HepG2 (cell line): ENCODE results near the gene WDR48. TPM values are rescaled to one million over a fixed set of nuclear protein-coding genes. Genes with fewer than 3 reads are reported as not detected.
A peak's percentile ranks its signal among the peaks of the same experiment; 100 is the strongest.

Experiments used
- BATF2 ChIP-seq: sonication (generic); formaldehyde crosslinking; IDR thresholded peaks from 2 replicates; pipeline ENCODE4 v1.8.0; 2022; ENCODE audit warnings: mild to moderate bottlenecking, missing genetic modification reagents, moderate library complexity
- CERS6 ChIP-seq: sonication (generic); formaldehyde crosslinking; IDR thresholded peaks from 2 replicates; pipeline ENCODE4 v1.5.0; 2020; ENCODE audit warnings: missing genetic modification reagents
- FOXK1 ChIP-seq: sonication (generic); formaldehyde crosslinking; IDR thresholded peaks from 2 replicates; pipeline ENCODE4 v1.4.0; 2020; ENCODE audit warnings: low read depth, missing genetic modification reagents, borderline replicate concordance
- KDM5A ChIP-seq: fragments of 200-600 bp; sonication (generic); IDR thresholded peaks from 2 replicates; pipeline ENCODE4 v1.7.0; 2018; ENCODE audit warnings: antibody characterized with exemption, mild to moderate bottlenecking, low read length, borderline replicate concordance
- PHF20 ChIP-seq: sonication (generic); formaldehyde crosslinking; IDR thresholded peaks from 2 replicates; pipeline ENCODE4 v1.5.0; 2020; ENCODE audit warnings: mild to moderate bottlenecking, missing genetic modification reagents
- PHF5A ChIP-seq: IDR thresholded peaks from one replicate; pipeline ENCODE4 v1.6.1; 2018; ENCODE audit warnings: low read depth, missing genetic modification reagents; ENCODE audit not compliant: unreplicated experiment
- SCMH1 ChIP-seq: sonication (generic); formaldehyde crosslinking; IDR thresholded peaks from 2 replicates; pipeline ENCODE4 v1.9.0; 2021; ENCODE audit warnings: missing genetic modification reagents, mild to moderate bottlenecking, borderline replicate concordance
- SIN3A ChIP-seq: IDR thresholded peaks from 2 replicates; pipeline ENCODE4 v1.6.1; 2011; ENCODE audit warnings: low read depth, mild to moderate bottlenecking, control low read depth, low read length, borderline replicate concordance
- TBP ChIP-seq: sonication (generic); formaldehyde crosslinking; IDR thresholded peaks from 2 replicates; pipeline ENCODE4 v1.5.0; 2020; ENCODE audit warnings: missing genetic modification reagents
- THAP7 ChIP-seq: sonication (generic); formaldehyde crosslinking; IDR thresholded peaks from 2 replicates; pipeline ENCODE4 v1.8.1; 2023; ENCODE audit warnings: mild to moderate bottlenecking, missing genetic modification reagents
- ZBTB33 ChIP-seq: sonication (generic); formaldehyde crosslinking; IDR thresholded peaks from 2 replicates; pipeline ENCODE4 v1.4.0; 2020; ENCODE audit warnings: missing genetic modification reagents
- ZBTB4 ChIP-seq: sonication (generic); formaldehyde crosslinking; IDR thresholded peaks from 2 replicates; pipeline ENCODE4 v1.4.0; 2020; ENCODE audit warnings: missing genetic modification reagents, mild to moderate bottlenecking, borderline replicate concordance
- ZEB1 ChIP-seq: IDR thresholded peaks from 2 replicates; pipeline ENCODE4 v1.6.1; 2012; ENCODE audit warnings: mild to moderate bottlenecking, low read depth, inconsistent platforms; ENCODE audit not compliant: insufficient replicate concordance
- ZNF709 ChIP-seq: sonication (generic); formaldehyde crosslinking; IDR thresholded peaks from 2 replicates; pipeline ENCODE4 v1.5.0; 2020; ENCODE audit warnings: mild to moderate bottlenecking, missing genetic modification reagents
- ZNF777 ChIP-seq: sonication (generic); formaldehyde crosslinking; IDR thresholded peaks from 2 replicates; pipeline ENCODE4 v1.4.0; 2020; ENCODE audit warnings: missing genetic modification reagents
- ZNF788 ChIP-seq: sonication (generic); formaldehyde crosslinking; IDR thresholded peaks from 2 replicates; pipeline ENCODE4 v1.5.0; 2020; ENCODE audit warnings: mild to moderate bottlenecking, missing genetic modification reagents, borderline replicate concordance
- ZNF83 ChIP-seq: sonication (generic); formaldehyde crosslinking; IDR thresholded peaks from 2 replicates; pipeline ENCODE4 v1.4.0; 2020; ENCODE audit warnings: missing genetic modification reagents, mild to moderate bottlenecking, borderline replicate concordance
- polyA plus RNA-seq, 8 experiments: library from polyadenylated mRNA; depleted of rRNA in 3 of 8; stranded (reverse) in 7 of 8; unstranded in 1 of 8; fragments of >200 nt; fragmentation: Illumina TruSeq in 4 of 8; extraction: Trizol in 4 of 8; gene quantifications; 2 replicates each; pipeline versions ENCODE4 v1.2.1 to v1.2.3, GENCODE V29; 2011 to 2016; ENCODE audit warnings: low read depth in 4 of 8, missing spikeins in 1 of 8, mixed read lengths in 1 of 8; ENCODE audit not compliant: insufficient read depth in 1 of 8
- total RNA-seq, 5 experiments: library from RNA; depleted of rRNA; stranded (reverse); fragments of >200 nt; fragmentation: Illumina TruSeq; extraction: Trizol; gene quantifications; 2 replicates each; pipeline ENCODE4 v1.2.3, GENCODE V29; 2016; ENCODE audit warnings: low read depth in 1 of 5

WDR48 gene
- total and polyA plus RNA-seq, 2 of the 13 experiments (the other 11 are each of a cell fraction or from before 2014, with no cell fraction given), result 29.2 to 31.2 TPM

GRCh38 chr3:39051649-39052561 lies at the start of gene WDR48, which contains the start of gene SCN11A (continued):
- TF ChIP-seq ZBTB33 (CRISPR knock-in tag), result no peak
- no peak for TF ChIP-seq CERS6 (CRISPR knock-in tag)
- TF ChIP-seq KDM5A, result peak; percentile 98
- no peak for TF ChIP-seq TBP (CRISPR knock-in tag)
- peak; percentile 81 for TF ChIP-seq PHF20 (CRISPR knock-in tag)
- TF ChIP-seq ZNF83 (CRISPR knock-in tag), result no peak
- TF ChIP-seq FOXK1, result peak; percentile 100
- TF ChIP-seq SCMH1 (CRISPR knock-in tag), result no peak
- no peak; the same call in 1 of the 2 replicates for TF ChIP-seq SIN3A
- TF ChIP-seq ZNF709 (CRISPR knock-in tag), result peak; percentile 60; the same call in 1 of the 2 replicates
- peak; percentile 83; the same call in 1 of the 2 replicates for TF ChIP-seq ZNF788 (CRISPR knock-in tag)
- peak; percentile 42 for TF ChIP-seq ZNF777 (CRISPR knock-in tag)
- TF ChIP-seq ZBTB4 (CRISPR knock-in tag), result peak; percentile 50; the same call in 1 of the 2 replicates
- TF ChIP-seq THAP7, result peak; percentile 88
- TF ChIP-seq PHF5A (CRISPR knock-in tag), result no peak
- TF ChIP-seq ZEB1, result no peak
- TF ChIP-seq BATF2 (CRISPR knock-in tag), result peak; percentile 95
